Measurements from ENCODE around the gene XG. TPM values are rescaled to one million over a fixed set of nuclear protein-coding genes. Genes with fewer than 3 reads are reported as not detected.
A peak's percentile ranks its signal among the peaks of the same experiment; 100 is the strongest.

The XG gene
- total and polyA plus RNA-seq, 2 donors (not counting 3 experiments of a cell fraction or from before 2014, with no cell fraction given), result 0.10 TPM; not detected in 1

DNA sequence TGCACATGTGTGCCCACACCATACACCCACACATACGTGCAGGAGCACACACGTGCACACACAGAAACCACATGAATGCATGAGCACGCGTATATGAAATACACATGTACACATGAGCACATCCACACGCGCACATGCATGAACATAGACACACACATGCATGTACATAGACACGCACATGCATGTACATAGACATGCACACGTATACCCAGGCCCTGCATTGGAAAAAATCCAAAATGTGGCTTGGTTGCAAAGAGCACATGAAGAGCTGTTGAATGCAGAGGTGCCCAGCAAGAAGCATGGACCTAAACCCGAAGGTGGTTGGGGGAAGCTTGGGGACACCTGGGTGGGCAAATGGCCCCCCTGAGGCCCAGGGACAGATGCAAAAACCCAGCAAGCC lies 42.3 kb upstream of the XG start:
- BruUV-seq (replicated peaks), result no TSS peak
- peaks cover 54% of the 10 kb centered on the region for H3K4me1 ChIP-seq (ENCODE audit: control insufficient read depth, extremely low read depth, insufficient read depth, low read length)
- intact Hi-C loops (cut with micrococcal nuclease) (no loop called here), dilution Hi-C loops (cut with MboI; ENCODE audit: extremely low pct_ligation_motif_present, low sequenced_read_pairs) (no loop called here)
- FAIRE-seq (no peak), DNase-seq (ENCODE audit: low read depth, low spot score) (no peak)
- TF ChIP-seq EZH2 (IDR thresholded peaks at IDR 0.05; ENCODE audit: borderline replicate concordance, low read depth, low read length, severe bottlenecking) (no peak), MAX (IDR thresholded peaks at IDR 0.05; ENCODE audit: insufficient read depth, insufficient read length) (no peak), POLR2A (IDR thresholded peaks at IDR 0.05; ENCODE audit: low read depth, low read length) (no peak), JUN (IDR thresholded peaks at IDR 0.05; ENCODE audit: borderline replicate concordance, insufficient read depth, insufficient read length, low read depth) (no peak), CTCF (IDR thresholded peaks at IDR 0.05; ENCODE audit: extremely low read depth in 1 of 2, insufficient read depth in 1 of 2, low read depth in 1 of 2, low read length in 2 of 2) (no peak), POLR2AphosphoS5 (IDR thresholded peaks at IDR 0.05; ENCODE audit: insufficient read depth, low read depth, low read length) (no peak), FOS (IDR thresholded peaks at IDR 0.05; ENCODE audit: borderline replicate concordance, insufficient read depth, low read length) (no peak), MYC (IDR thresholded peaks at IDR 0.05; ENCODE audit: low read depth, low read length) (no peak), GATA2 (IDR thresholded peaks at IDR 0.05; ENCODE audit: insufficient read depth, insufficient read length, low read depth, low read length) (no peak)
- H3K4me3 ChIP-seq (replicated peaks in 1 of 3; ENCODE audit: insufficient read depth in 1 of 3, low read depth in 1 of 3, low read length in 3 of 3), result peak overlapping the region in 1 of 3 experiments; percentile 24
- H3K9ac ChIP-seq (replicated peaks; ENCODE audit: extremely low read depth, insufficient read depth, low read length), result peak overlapping the region; percentile 81
- ChIA-PET POLR2A (no interaction called here), CTCF (no interaction called here)
- H2AFZ ChIP-seq (ENCODE audit: low read depth, low read length), result no peak overlapping the region
- peaks cover 79% of the 10 kb centered on the region for H3K79me2 ChIP-seq (ENCODE audit: control insufficient read depth, insufficient read depth, low read length)
- H3K27ac ChIP-seq (ENCODE audit: insufficient read depth, low read depth, low read length), result peak overlapping the region; percentile 96
- H3K36me3 ChIP-seq (ENCODE audit: control insufficient read depth in 2 of 2, extremely low read depth in 1 of 2, insufficient read depth in 2 of 2, low read length in 2 of 2), result peaks cover 3 to 12% of the 10 kb centered on the region in 2 experiments
- H3K9me3 ChIP-seq (replicated peaks; ENCODE audit: control insufficient read depth, insufficient read depth, low read length), result no peaks in the 10 kb centered on the region
- H3K9me1 ChIP-seq (replicated peaks; ENCODE audit: control insufficient read depth, extremely low read depth, insufficient read depth, low read length), result no peaks in the 10 kb centered on the region
- no peaks in the 10 kb centered on the region for H3K27me3 ChIP-seq (ENCODE audit: control insufficient read depth in 2 of 2, insufficient read depth in 2 of 2, low read length in 2 of 2)
- no peaks in the 10 kb centered on the region for H4K20me1 ChIP-seq (replicated peaks; ENCODE audit: control insufficient read depth, extremely low read depth, insufficient read depth, low read length)
- H3K4me2 ChIP-seq (ENCODE audit: insufficient read depth, low read length), result peak overlapping the region; percentile 33
